VCaP (cell line): ENCODE results near the gene ASPG.
A peak's percentile ranks its signal among the peaks of the same experiment; 100 is the strongest.

Experiments
- H3K27ac ChIP-seq: fragments of 450-650 bp; 2 replicates; pipeline ENCODE4 v1.5.1; 2017
- TF ChIP-seq, protein P1 (sequence below): fragments of 450-650 bp; conservative IDR thresholded peaks from 2 replicates; pipeline ENCODE4 v1.5.1; 2017; ENCODE audit warnings: mild to moderate bottlenecking, moderate library complexity

ASPG gene

DNA sequence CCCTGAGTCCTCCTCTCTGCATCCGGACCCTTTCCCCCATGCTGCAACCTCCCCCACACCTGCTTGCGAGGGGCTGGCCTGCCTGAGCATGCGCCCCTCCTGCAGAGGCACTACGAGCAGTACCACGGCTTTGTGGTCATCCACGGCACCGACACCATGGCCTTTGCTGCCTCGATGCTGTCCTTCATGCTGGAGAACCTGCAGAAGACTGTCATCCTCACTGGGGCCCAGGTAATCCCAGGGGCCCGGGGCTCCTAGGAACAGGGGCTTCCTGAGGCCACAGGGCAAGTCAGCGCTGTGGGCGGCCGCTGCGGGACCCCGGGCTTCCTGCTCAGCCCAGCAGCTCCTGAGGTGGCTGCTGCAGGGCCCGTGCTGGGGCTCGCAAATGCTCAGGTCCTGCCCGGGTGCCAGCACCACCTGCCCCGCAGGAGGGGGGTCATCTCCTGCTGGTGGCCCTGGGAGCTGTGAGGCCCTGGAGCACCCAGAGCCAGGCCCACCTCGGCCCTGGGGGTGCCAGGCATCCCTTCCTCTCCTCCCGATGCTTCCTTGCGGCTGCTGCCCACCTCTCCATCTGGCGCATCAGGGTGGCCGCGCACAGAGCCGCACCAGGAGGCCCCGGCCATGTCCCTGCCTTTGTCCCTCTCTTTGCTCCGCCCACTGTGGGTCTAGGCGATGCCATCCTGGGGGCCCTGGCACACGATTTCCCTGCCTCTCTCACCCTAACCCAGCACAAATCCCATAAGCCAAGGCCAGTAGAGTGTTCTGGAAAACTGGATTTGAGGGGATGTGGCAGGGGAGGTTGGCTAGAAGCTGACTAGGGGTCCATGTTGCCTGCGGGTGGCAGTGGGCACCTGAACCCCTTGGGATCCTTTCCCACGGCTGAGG is 10.2 kb downstream of the ASPG start:
- H3K27ac ChIP-seq = no peak overlapping the region
- TF ChIP-seq, protein P1, sequence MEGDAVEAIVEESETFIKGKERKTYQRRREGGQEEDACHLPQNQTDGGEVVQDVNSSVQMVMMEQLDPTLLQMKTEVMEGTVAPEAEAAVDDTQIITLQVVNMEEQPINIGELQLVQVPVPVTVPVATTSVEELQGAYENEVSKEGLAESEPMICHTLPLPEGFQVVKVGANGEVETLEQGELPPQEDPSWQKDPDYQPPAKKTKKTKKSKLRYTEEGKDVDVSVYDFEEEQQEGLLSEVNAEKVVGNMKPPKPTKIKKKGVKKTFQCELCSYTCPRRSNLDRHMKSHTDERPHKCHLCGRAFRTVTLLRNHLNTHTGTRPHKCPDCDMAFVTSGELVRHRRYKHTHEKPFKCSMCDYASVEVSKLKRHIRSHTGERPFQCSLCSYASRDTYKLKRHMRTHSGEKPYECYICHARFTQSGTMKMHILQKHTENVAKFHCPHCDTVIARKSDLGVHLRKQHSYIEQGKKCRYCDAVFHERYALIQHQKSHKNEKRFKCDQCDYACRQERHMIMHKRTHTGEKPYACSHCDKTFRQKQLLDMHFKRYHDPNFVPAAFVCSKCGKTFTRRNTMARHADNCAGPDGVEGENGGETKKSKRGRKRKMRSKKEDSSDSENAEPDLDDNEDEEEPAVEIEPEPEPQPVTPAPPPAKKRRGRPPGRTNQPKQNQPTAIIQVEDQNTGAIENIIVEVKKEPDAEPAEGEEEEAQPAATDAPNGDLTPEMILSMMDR = no peak

DNA sequence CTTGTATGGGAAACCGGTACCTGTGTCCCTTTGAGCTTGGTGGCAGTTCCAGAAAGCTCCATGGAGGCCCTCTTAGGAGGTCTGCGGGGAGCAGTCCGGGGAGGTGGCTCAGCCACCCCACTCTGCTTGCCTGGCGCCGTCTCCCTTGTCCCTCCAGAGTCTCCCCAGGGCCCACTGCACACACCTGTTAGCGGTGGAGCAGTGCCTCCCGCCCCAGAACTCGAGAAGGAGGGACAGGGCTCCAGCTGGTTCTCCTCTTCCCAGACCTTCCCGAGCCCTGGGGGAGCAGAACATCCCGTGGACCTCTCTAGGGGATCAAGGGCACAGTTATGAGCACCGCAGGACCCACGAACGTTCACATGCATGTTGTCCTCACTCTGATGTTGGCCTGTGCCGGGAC is 10.8 kb downstream of the ASPG start:
- TF ChIP-seq, protein P1 = no peak

DNA sequence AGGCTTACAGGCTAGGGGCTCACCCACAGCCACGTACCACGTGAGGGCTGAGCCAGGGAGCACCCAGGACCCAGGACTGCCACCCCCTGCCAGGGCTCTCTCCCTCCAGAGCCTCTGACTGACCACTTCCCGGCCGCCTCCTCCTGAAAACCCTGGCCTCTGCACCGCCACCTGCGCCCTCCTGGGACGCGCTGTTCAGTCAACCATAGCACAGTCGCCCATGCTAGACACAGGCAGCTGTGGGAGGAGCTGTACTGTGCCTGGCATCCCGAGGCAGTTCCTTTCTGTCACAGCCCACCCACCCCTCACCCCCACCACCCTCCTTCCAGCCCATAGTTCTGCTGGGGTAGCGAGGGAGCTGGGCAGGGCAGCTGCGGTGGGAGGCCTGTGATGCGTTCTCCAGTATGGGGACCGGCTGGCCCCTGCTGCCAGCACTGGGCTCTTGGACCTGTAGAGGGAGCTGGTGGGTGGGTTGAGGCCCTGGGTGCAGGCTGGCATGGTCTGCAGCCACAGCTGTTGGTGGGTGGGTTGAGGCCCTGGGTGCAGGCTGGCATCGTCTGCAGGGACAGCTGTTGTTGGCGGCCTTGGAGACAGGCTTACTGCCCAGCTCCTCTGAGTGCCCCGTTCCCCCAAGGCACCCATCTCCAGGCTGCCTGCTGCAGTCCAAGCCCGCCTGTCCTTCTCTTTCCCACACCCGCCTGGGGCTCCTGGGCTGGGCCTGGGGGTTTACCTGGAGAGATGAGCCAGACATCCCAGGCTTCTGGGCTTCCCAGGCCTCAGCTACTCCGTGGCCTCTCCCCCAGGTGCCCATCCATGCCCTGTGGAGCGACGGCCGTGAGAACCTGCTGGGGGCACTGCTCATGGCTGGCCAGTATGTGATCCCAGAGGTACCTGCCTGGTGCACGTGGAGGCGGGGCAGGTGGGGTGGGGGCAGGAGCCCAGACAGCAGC is 11.5 kb downstream of the ASPG start:
- H3K27ac ChIP-seq = no peak overlapping the region
- TF ChIP-seq, protein P1 = peak; percentile 39

More for the DNA sequence above, 10.8 kb downstream of the ASPG start:
- no peak overlapping the region for H3K27ac ChIP-seq

DNA sequence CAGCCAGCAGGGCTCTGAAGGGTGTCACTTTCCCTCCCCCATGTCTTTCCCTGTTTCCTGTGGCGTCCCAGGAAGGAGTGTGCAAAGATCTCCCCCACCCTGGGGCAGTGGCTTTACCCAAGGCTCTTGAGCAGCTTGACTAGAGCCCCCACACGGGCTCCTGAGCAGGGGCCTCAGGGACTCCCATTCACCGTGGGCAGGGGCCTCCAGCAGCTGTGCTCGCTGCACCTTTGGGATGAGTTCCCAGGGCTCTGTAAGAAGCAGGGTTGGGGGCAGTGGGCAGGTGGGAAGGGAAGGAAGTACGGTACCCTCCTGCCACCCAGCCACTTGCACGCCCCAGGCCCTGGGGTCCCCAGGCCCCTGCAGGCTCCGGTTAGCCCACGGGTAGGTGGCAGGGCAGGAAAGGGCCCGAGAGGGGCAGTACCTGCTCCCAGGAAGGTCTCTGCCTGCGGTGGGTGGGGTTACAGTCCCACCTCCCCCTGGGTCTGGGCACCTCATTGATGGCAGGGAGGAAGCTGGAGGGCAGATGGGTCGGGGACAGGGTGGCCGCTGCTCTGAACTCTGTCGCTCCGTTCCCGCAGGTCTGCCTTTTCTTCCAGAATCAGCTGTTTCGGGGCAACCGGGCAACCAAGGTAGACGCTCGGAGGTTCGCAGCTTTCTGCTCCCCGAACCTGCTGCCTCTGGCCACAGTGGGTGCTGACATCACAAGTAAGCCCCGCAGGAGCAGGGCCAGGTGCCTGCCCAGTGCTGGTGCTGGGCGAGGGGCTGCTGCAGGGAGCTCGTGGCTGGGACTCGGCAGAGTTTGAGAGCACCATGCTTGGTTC is 13.0 kb downstream of the ASPG start:
- TF ChIP-seq, protein P1 = no peak
- no peak overlapping the region for H3K27ac ChIP-seq

DNA sequence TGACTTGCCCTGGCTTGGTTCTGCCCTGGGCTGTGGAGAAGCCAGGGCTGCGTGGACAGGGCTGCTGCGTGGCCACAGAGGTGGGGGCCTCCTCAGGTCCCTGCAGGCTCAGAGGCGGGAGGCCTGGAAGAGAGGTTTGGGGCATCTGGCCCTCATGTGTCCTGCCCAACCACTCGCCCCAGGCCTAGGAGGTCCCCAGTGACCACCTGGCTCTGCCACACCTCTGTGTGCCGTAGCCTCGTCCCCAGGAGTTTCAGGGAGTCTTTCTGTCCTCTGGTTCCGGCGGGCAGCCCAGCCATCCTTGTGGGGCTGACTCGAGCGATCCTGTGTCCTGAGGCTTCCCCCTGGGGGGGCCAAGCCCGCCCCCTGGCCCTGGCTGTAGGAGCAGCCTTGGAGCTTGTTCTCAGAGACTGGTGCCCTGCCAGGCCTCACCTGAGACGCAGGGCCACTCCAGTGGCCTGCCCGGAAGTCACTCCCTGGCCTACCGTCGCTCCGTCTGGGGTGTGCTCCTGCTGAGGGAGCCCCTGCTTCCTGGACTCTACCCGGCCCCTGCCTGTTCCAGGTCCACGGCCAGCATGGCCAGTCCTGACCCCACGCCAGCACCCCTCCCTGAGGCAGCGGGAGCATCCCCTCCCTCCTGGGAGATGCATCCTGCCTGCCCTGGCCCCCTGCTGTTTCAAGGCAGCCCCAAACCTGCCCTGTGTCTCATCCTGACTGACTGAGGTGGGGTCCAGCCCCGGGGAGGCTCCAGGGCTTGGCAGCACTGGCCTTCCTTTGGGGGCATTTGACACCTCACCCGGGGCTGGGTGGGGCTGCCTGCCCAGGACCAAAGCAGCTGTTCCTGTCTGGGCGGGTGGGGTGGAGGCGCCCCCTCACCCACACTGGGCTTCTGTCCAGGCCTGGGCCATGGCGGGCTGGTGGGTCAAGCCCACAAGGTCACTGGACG is 13.9 kb downstream of the ASPG start:
- TF ChIP-seq, protein P1 = no peak
- no peak overlapping the region for H3K27ac ChIP-seq
